ENCODE data around the gene APOBEC3G.
"Not testable (repeated sequence)": the region's sequence is repeated elsewhere in the genome, so short reads cannot be mapped to it uniquely, and the experiment has no call there.

The APOBEC3G gene

DNA sequence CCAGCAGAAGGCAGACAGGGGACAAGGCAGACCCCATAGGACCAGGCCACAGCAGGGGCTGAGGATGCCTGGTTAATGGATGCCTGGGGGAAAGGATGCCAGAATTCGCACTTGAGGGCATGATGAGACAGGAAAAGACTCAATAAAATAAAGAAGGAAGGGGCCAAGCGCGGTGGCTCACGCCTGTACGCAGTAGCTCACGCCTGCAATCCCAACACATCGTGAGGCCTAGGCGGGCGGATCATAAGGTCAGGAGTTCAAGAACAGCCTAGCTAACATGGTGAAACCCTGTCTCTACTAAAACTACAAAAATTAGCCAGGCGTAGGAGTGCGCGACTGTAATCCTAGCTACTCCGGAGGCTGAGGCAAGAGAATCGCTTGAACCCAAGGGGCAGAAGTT lies 46.4 kb upstream of the APOBEC3G start:
- no peak overlapping the region for H3K23ac ChIP-seq (ENCODE audit: low read length in 2 of 2)
- no peak overlapping the region for H2AFZ ChIP-seq (ENCODE audit: low read depth, low read length)
- no peak overlapping the region for H3K4ac ChIP-seq (ENCODE audit: low read depth in 1 of 2, low read length in 2 of 2)
- no peak for DNase-seq
- H3K79me1 ChIP-seq (replicated peaks; ENCODE audit: low read length, poor library complexity, severe bottlenecking) = no peaks in the 10 kb centered on the region
- H3K14ac ChIP-seq (ENCODE audit: low read length in 2 of 2) = no peak overlapping the region
- no peaks in the 10 kb centered on the region for H3K9me3 ChIP-seq (ENCODE audit: control insufficient read depth, low read length)
- no peak overlapping the region for H3K4me3 ChIP-seq (ENCODE audit: insufficient read depth in 1 of 2, low read depth in 1 of 2, low read length in 2 of 2)
- no peak overlapping the region for H2BK120ac ChIP-seq (ENCODE audit: low read depth, low read length)
- 91% methylated on average over 14 of the region's 14 CpGs for WGBS
- H2AK5ac ChIP-seq (ENCODE audit: low read length, severe bottlenecking) = no peak overlapping the region
- no peak overlapping the region for H3K9ac ChIP-seq (ENCODE audit: low read length)
- no peak overlapping the region for H3K4me2 ChIP-seq (ENCODE audit: low read length, poor library complexity, severe bottlenecking)
- no peak overlapping the region for H2BK5ac ChIP-seq (ENCODE audit: low read depth, low read length, poor library complexity, severe bottlenecking)
- H3K36me3 ChIP-seq (ENCODE audit: control insufficient read depth in 1 of 2, insufficient read depth in 2 of 2, low read depth in 1 of 2, low read length in 2 of 2) = peaks cover 0 to 6% of the 10 kb centered on the region in 2 experiments
- no peak overlapping the region for H3K18ac ChIP-seq (ENCODE audit: low read depth in 1 of 2, low read length in 2 of 2)
- H4K8ac ChIP-seq (ENCODE audit: low read length) = no peak overlapping the region
- H2BK12ac ChIP-seq (ENCODE audit: low read length in 2 of 2) = no peak overlapping the region
- no peak overlapping the region for H3K27ac ChIP-seq (ENCODE audit: low read length, poor library complexity, severe bottlenecking)
- peaks cover 5% of the 10 kb centered on the region for H3K4me1 ChIP-seq (ENCODE audit: control insufficient read depth, insufficient read depth, low read depth, low read length)
- no peak overlapping the region for H4K91ac ChIP-seq (ENCODE audit: low read length)
- H3K27me3 ChIP-seq (ENCODE audit: control insufficient read depth in 1 of 2, insufficient read depth in 1 of 2, low read length in 2 of 2) = no peaks in the 10 kb centered on the region
- H2BK15ac ChIP-seq (ENCODE audit: low read depth, poor library complexity, severe bottlenecking) = no peak overlapping the region

DNA sequence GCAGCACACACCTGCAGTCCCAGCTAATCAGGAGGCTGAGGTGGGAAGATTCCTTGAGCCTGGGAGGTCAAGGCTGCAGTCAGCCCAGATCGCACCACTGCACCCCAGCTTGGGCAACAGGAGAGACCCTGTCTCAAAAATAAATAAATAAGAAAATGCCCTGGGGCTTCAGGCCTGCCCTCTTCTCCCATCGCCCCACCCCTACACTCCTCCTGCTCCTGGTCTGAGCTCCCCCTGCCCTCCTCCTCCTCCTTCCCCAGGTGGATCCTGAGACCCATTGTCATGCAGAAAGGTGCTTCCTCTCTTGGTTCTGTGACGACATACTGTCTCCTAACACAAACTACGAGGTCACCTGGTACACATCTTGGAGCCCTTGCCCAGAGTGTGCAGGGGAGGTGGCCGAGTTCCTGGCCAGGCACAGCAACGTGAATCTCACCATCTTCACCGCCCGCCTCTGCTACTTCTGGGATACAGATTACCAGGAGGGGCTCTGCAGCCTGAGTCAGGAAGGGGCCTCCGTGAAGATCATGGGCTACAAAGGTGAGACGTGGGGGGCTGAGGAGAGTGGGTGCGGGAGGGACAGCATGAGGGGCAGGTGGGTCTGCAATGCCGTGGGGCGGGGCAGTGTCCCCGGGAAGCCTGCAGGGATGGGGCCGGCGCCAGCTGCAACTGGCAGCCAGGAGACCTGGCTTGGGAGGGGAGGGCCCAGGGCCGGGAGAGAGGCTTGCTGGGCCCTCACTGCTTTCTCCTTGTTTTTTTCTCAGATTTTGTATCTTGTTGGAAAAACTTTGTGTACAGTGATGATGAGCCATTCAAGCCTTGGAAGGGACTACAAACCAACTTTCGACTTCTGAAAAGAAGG lies 45.4 kb upstream of the APOBEC3G start:
- H3K79me1 ChIP-seq (replicated peaks; ENCODE audit: low read length, poor library complexity, severe bottlenecking); H3K4me3 ChIP-seq (ENCODE audit: insufficient read depth in 1 of 2, low read depth in 1 of 2, low read length in 2 of 2); H3K18ac ChIP-seq (ENCODE audit: low read depth in 1 of 2, low read length in 2 of 2); H3K14ac ChIP-seq (ENCODE audit: low read length in 2 of 2); H3K23ac ChIP-seq (ENCODE audit: low read length in 2 of 2); H3K27ac ChIP-seq (ENCODE audit: low read length, poor library complexity, severe bottlenecking); H3K36me3 ChIP-seq (ENCODE audit: control insufficient read depth in 1 of 2, insufficient read depth in 2 of 2, low read depth in 1 of 2, low read length in 2 of 2); H2BK120ac ChIP-seq (ENCODE audit: low read depth, low read length); H3K27me3 ChIP-seq (ENCODE audit: control insufficient read depth in 1 of 2, insufficient read depth in 1 of 2, low read length in 2 of 2); H4K8ac ChIP-seq (ENCODE audit: low read length); H2BK5ac ChIP-seq (ENCODE audit: low read depth, low read length, poor library complexity, severe bottlenecking); H3K9ac ChIP-seq (ENCODE audit: low read length); H2BK15ac ChIP-seq (ENCODE audit: low read depth, poor library complexity, severe bottlenecking); H2AK5ac ChIP-seq (ENCODE audit: low read length, severe bottlenecking); DNase-seq; H3K9me3 ChIP-seq (ENCODE audit: control insufficient read depth, low read length); H2AFZ ChIP-seq (ENCODE audit: low read depth, low read length); H3K4ac ChIP-seq (ENCODE audit: low read depth in 1 of 2, low read length in 2 of 2); H3K4me1 ChIP-seq (ENCODE audit: control insufficient read depth, insufficient read depth, low read depth, low read length); H2BK12ac ChIP-seq (ENCODE audit: low read length in 2 of 2); H3K4me2 ChIP-seq (ENCODE audit: low read length, poor library complexity, severe bottlenecking): not testable (repeated sequence)
- H4K91ac ChIP-seq (ENCODE audit: low read length) = peak overlapping the region; percentile 39
- WGBS = 73% methylated on average over 15 of the region's 18 CpGs

DNA sequence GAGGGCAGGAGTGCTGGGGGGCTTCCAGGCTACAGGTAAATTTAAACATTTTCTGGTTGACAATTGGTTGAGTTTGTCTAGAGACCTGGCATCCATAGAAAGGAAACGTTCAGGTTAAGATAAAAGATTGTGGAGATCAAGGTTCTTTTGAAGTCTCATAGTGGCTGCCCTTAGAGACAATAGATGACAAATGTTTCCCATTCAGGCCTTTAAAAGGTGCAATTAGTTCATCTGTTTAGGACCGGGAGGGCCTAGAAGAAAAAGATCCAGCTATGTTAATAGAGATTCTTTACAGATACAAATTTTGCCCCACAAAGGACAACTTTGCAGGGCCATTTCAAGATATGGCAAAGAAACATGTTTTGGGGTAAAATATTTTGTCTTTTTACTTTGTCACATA lies 40.0 kb upstream of the APOBEC3G start:
- H3K27me3 ChIP-seq (ENCODE audit: control insufficient read depth in 1 of 2, insufficient read depth in 1 of 2, low read length in 2 of 2); H2AK5ac ChIP-seq (ENCODE audit: low read length, severe bottlenecking); H3K4me1 ChIP-seq (ENCODE audit: control insufficient read depth, insufficient read depth, low read depth, low read length); H2BK15ac ChIP-seq (ENCODE audit: low read depth, poor library complexity, severe bottlenecking); H3K27ac ChIP-seq (ENCODE audit: low read length, poor library complexity, severe bottlenecking); H3K4ac ChIP-seq (ENCODE audit: low read depth in 1 of 2, low read length in 2 of 2); H2AFZ ChIP-seq (ENCODE audit: low read depth, low read length); H3K9ac ChIP-seq (ENCODE audit: low read length); H3K4me2 ChIP-seq (ENCODE audit: low read length, poor library complexity, severe bottlenecking); H2BK12ac ChIP-seq (ENCODE audit: low read length in 2 of 2); H3K4me3 ChIP-seq (ENCODE audit: insufficient read depth in 1 of 2, low read depth in 1 of 2, low read length in 2 of 2); H3K23ac ChIP-seq (ENCODE audit: low read length in 2 of 2); H2BK5ac ChIP-seq (ENCODE audit: low read depth, low read length, poor library complexity, severe bottlenecking); H3K14ac ChIP-seq (ENCODE audit: low read length in 2 of 2); DNase-seq; H3K36me3 ChIP-seq (ENCODE audit: control insufficient read depth in 1 of 2, insufficient read depth in 2 of 2, low read depth in 1 of 2, low read length in 2 of 2); H3K79me1 ChIP-seq (replicated peaks; ENCODE audit: low read length, poor library complexity, severe bottlenecking); H4K91ac ChIP-seq (ENCODE audit: low read length); H4K8ac ChIP-seq (ENCODE audit: low read length); H3K9me3 ChIP-seq (ENCODE audit: control insufficient read depth, low read length); H3K18ac ChIP-seq (ENCODE audit: low read depth in 1 of 2, low read length in 2 of 2); H2BK120ac ChIP-seq (ENCODE audit: low read depth, low read length): not testable (repeated sequence)
- 15% methylated on average over 1 of the region's 2 CpGs for WGBS

DNA sequence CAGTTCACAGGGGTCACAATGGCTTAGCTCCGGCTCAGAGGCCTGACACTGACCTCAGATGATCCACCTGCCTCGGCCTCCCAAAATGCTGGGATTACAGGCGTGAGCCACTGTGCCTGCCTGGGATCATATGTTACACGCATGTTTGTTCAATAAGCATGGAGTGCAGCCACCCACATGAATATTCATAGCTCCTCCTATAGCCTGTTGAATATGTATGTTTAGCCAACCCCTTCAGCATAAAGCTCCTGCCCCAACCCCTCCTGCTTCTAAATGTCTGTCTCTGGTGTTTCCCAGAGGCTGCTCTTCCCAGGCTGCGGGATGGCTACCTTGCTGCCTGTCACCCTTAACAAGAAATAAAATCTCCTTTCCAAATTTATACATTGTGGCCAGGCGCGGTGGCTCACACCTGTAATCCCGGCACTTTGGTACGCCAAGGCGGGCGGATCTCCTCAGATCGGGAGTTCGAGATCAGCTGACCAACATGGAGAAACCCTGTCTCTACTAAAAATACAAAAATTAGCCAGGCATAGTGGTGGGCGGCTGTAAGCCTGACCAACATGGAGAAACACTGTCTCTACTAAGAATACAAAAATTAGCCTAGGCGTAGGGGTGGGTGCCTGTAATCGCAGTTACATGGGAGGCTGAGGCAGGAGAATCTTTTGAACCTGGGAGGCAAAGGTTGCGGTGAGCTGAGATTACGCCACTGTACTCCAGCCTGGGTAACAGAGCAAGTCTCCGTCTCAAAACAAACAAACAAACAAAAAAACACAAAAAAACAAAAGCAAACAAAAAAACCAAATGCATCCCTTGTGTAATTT lies 37.6 kb upstream of the APOBEC3G start:
- peak overlapping the region; percentile 85 for H2AFZ ChIP-seq (ENCODE audit: low read depth, low read length)
- H3K9me3 ChIP-seq (ENCODE audit: control insufficient read depth, low read length) = no peaks in the 10 kb centered on the region
- H3K4me2 ChIP-seq (ENCODE audit: low read length, poor library complexity, severe bottlenecking) = no peak overlapping the region
- 88% methylated on average over 16 of the region's 19 CpGs for WGBS
- H3K4me3 ChIP-seq (ENCODE audit: insufficient read depth in 1 of 2, low read depth in 1 of 2, low read length in 2 of 2) = peak overlapping the region in 1 of 2 experiments; percentile 86
- peaks cover 9% of the 10 kb centered on the region for H3K79me1 ChIP-seq (replicated peaks; ENCODE audit: low read length, poor library complexity, severe bottlenecking)
- H3K4ac ChIP-seq (ENCODE audit: low read depth in 1 of 2, low read length in 2 of 2) = no peak overlapping the region
- H3K27me3 ChIP-seq (ENCODE audit: control insufficient read depth in 1 of 2, insufficient read depth in 1 of 2, low read length in 2 of 2) = no peaks in the 10 kb centered on the region
- H3K9ac ChIP-seq (ENCODE audit: low read length) = no peak overlapping the region
- no peak overlapping the region for H3K14ac ChIP-seq (ENCODE audit: low read length in 2 of 2)
- H2AK5ac ChIP-seq (ENCODE audit: low read length, severe bottlenecking) = no peak overlapping the region
- DNase-seq = no peak
- peak overlapping the region; percentile 85 for H4K8ac ChIP-seq (ENCODE audit: low read length)
- no peak overlapping the region for H2BK120ac ChIP-seq (ENCODE audit: low read depth, low read length)
- peak overlapping the region; percentile 11 to 71 for H2BK12ac ChIP-seq (ENCODE audit: low read length in 2 of 2)
- H3K4me1 ChIP-seq (ENCODE audit: control insufficient read depth, insufficient read depth, low read depth, low read length) = peaks cover 13% of the 10 kb centered on the region
- H3K27ac ChIP-seq (ENCODE audit: low read length, poor library complexity, severe bottlenecking) = no peak overlapping the region
- H2BK15ac ChIP-seq (ENCODE audit: low read depth, poor library complexity, severe bottlenecking) = no peak overlapping the region
- no peak overlapping the region for H3K23ac ChIP-seq (ENCODE audit: low read length in 2 of 2)
- H3K36me3 ChIP-seq (ENCODE audit: control insufficient read depth in 1 of 2, insufficient read depth in 2 of 2, low read depth in 1 of 2, low read length in 2 of 2) = peaks cover 4 to 12% of the 10 kb centered on the region in 2 experiments
- no peak overlapping the region for H2BK5ac ChIP-seq (ENCODE audit: low read depth, low read length, poor library complexity, severe bottlenecking)
- H4K91ac ChIP-seq (ENCODE audit: low read length) = no peak overlapping the region
- peak overlapping the region in 1 of 2 experiments; percentile 84 for H3K18ac ChIP-seq (ENCODE audit: low read depth in 1 of 2, low read length in 2 of 2)
